ENCODE measurements around the gene JPH2.

- TF ChIP-seq SREBF2 (IDR thresholded peaks at IDR 0.05; ENCODE audit: low read length) (no peak), POLR2AphosphoS2 (IDR thresholded peaks at IDR 0.05; ENCODE audit: low read depth, low read length) (no peak), CTCF (IDR thresholded peaks at IDR 0.05 in 2 of 3, conservative IDR thresholded peaks at IDR 0.05 in 1 of 3; ENCODE audit: control insufficient read depth in 2 of 3, extremely low read depth in 1 of 3, insufficient read depth in 1 of 3, low read depth in 3 of 3, low read length in 3 of 3) (no peak), EP300 (IDR thresholded peaks at IDR 0.05; ENCODE audit: borderline replicate concordance in 1 of 2, control insufficient read depth in 1 of 2, low read depth in 2 of 2, low read length in 2 of 2) (no peak), POLR2A (IDR thresholded peaks at IDR 0.05; ENCODE audit: low read depth, low read length) (no peak), SIN3A (IDR thresholded peaks at IDR 0.05; ENCODE audit: low read depth, low read length) (no peak), EZH2 (IDR thresholded peaks at IDR 0.05; ENCODE audit: borderline replicate concordance, control insufficient read depth, low read depth, low read length) (no peak), BCLAF1 (IDR thresholded peaks at IDR 0.05) (no peak), NR2C2 (IDR thresholded peaks at IDR 0.05; ENCODE audit: borderline replicate concordance, control insufficient read depth, insufficient read length, low read depth) (no peak), POLR2AphosphoS5 (IDR thresholded peaks at IDR 0.05; ENCODE audit: low read length) (no peak), SUZ12 (IDR thresholded peaks at IDR 0.05; ENCODE audit: unreplicated experiment) (no peak), TAF1 (IDR thresholded peaks at IDR 0.05; ENCODE audit: borderline replicate concordance, low read depth, low read length) (no peak)
- TF ChIP-seq, protein P1, sequence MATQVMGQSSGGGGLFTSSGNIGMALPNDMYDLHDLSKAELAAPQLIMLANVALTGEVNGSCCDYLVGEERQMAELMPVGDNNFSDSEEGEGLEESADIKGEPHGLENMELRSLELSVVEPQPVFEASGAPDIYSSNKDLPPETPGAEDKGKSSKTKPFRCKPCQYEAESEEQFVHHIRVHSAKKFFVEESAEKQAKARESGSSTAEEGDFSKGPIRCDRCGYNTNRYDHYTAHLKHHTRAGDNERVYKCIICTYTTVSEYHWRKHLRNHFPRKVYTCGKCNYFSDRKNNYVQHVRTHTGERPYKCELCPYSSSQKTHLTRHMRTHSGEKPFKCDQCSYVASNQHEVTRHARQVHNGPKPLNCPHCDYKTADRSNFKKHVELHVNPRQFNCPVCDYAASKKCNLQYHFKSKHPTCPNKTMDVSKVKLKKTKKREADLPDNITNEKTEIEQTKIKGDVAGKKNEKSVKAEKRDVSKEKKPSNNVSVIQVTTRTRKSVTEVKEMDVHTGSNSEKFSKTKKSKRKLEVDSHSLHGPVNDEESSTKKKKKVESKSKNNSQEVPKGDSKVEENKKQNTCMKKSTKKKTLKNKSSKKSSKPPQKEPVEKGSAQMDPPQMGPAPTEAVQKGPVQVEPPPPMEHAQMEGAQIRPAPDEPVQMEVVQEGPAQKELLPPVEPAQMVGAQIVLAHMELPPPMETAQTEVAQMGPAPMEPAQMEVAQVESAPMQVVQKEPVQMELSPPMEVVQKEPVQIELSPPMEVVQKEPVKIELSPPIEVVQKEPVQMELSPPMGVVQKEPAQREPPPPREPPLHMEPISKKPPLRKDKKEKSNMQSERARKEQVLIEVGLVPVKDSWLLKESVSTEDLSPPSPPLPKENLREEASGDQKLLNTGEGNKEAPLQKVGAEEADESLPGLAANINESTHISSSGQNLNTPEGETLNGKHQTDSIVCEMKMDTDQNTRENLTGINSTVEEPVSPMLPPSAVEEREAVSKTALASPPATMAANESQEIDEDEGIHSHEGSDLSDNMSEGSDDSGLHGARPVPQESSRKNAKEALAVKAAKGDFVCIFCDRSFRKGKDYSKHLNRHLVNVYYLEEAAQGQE (IDR thresholded peaks at IDR 0.05; ENCODE audit: low read depth, low read length) = no peak
These were observed 48.1 kb downstream of the JPH2 start for GRCh38 chr20:44138867-44139266.

All from GM12878 (cell line).